H9 (cell line): Measurements from ENCODE around the gene ACKR3. TPM values are rescaled to one million over a fixed set of nuclear protein-coding genes. Genes with fewer than 3 reads are reported as not detected.

Experiments used
- DNase-seq: peaks from one replicate; pipeline ENCODE4 v3.0.0-alpha.2; 2017
- H2AFZ ChIP-seq: one replicate; pipeline ENCODE4 v1.6.1; 2013; ENCODE audit warnings: mild to moderate bottlenecking, low read length, control low read depth, moderate library complexity
- H2AK5ac ChIP-seq: 2 replicates; pipeline ENCODE4 v1.6.1; 2013; ENCODE audit warnings: low read length, control low read depth, mixed read lengths; ENCODE audit not compliant: insufficient read length
- H2BK120ac ChIP-seq: one replicate; pipeline ENCODE4 v1.6.1; 2013; ENCODE audit warnings: low read depth, mild to moderate bottlenecking, low read length, control low read depth, inconsistent platforms; ENCODE audit not compliant: poor library complexity, severe bottlenecking
- H2BK12ac ChIP-seq: 2 replicates; pipeline ENCODE4 v1.6.1; 2013; ENCODE audit warnings: low read length, control low read depth, mixed read lengths, low read depth; ENCODE audit not compliant: insufficient read length
- H2BK15ac ChIP-seq: 2 replicates; pipeline ENCODE4 v1.6.1; 2013; ENCODE audit warnings: low read depth, low read length, control low read depth
- H2BK20ac ChIP-seq: one replicate; pipeline ENCODE4 v1.6.1; 2013; ENCODE audit warnings: low read depth, mild to moderate bottlenecking, low read length, control low read depth, inconsistent platforms; ENCODE audit not compliant: poor library complexity, severe bottlenecking
- H2BK5ac ChIP-seq: 2 replicates; pipeline ENCODE4 v1.6.1; 2013; ENCODE audit warnings: low read length, control low read depth, mixed read lengths; ENCODE audit not compliant: insufficient read length
- H3K14ac ChIP-seq: 2 replicates; pipeline ENCODE4 v1.6.1; 2013; ENCODE audit warnings: low read length, control low read depth; ENCODE audit not compliant: insufficient read depth
- H3K18ac ChIP-seq: 2 replicates; pipeline ENCODE4 v1.6.1; 2013; ENCODE audit warnings: low read depth, mild to moderate bottlenecking, mixed read lengths, low read length, control low read depth; ENCODE audit not compliant: insufficient read length
- H3K23ac ChIP-seq: 2 replicates; pipeline ENCODE4 v1.6.1; 2013; ENCODE audit warnings: low read length, control low read depth, mixed read lengths, low read depth; ENCODE audit not compliant: insufficient read length
- H3K23me2 ChIP-seq: 2 replicates; pipeline ENCODE4 v1.6.1; 2013; ENCODE audit warnings: low read depth, mild to moderate bottlenecking, mixed read lengths, low read length, control low read depth; ENCODE audit not compliant: insufficient read length, poor library complexity, severe bottlenecking
- H3K27ac ChIP-seq: 2 replicates; pipeline ENCODE4 v1.5.1; 2013; ENCODE audit warnings: low read length, control low read depth, mixed read lengths, low read depth; ENCODE audit not compliant: insufficient read length
- H3K27me3 ChIP-seq: 2 replicates; pipeline ENCODE4 v1.6.1; 2013; ENCODE audit warnings: low read length, control low read depth, inconsistent platforms; ENCODE audit not compliant: insufficient read depth
- H3K4ac ChIP-seq: 2 replicates; pipeline ENCODE4 v1.6.1; 2013; ENCODE audit warnings: low read depth, mild to moderate bottlenecking, control low read depth, inconsistent platforms, low read length, moderate library complexity
- H3K4me1 ChIP-seq: 2 replicates; pipeline ENCODE4 v1.6.1; 2013; ENCODE audit warnings: low read length, control low read depth, inconsistent platforms; ENCODE audit not compliant: insufficient read depth
- H3K4me2 ChIP-seq: 2 replicates; pipeline ENCODE4 v1.6.1; 2013; ENCODE audit warnings: low read length, control low read depth, mixed read lengths; ENCODE audit not compliant: insufficient read length, insufficient read depth
- H3K56ac ChIP-seq: 2 replicates; pipeline ENCODE4 v1.6.1; 2013; ENCODE audit warnings: low read depth, mild to moderate bottlenecking, mixed read lengths, low read length, control low read depth; ENCODE audit not compliant: insufficient read length
- H3K79me1 ChIP-seq: 2 replicates; pipeline ENCODE4 v1.6.1; 2013; ENCODE audit warnings: low read depth, mild to moderate bottlenecking, moderate library complexity, low read length, control low read depth, inconsistent platforms; ENCODE audit not compliant: insufficient read depth, poor library complexity, severe bottlenecking
- H3K79me2 ChIP-seq: 2 replicates; pipeline ENCODE4 v1.6.1; 2013; ENCODE audit warnings: low read length, control low read depth, inconsistent platforms; ENCODE audit not compliant: insufficient read depth
- H3K9ac ChIP-seq: 2 replicates; pipeline ENCODE4 v1.6.1; 2013; ENCODE audit warnings: low read length, control low read depth, mixed read lengths; ENCODE audit not compliant: insufficient read length; ENCODE audit errors: extremely low read depth
- H3K9me3 ChIP-seq: one replicate; pipeline ENCODE4 v1.6.1; 2013; ENCODE audit warnings: low read depth, low read length, inconsistent platforms; ENCODE audit not compliant: control insufficient read depth
- H3T11ph ChIP-seq: one replicate; pipeline ENCODE4 v1.6.1; 2013; ENCODE audit warnings: mild to moderate bottlenecking, low read length, control low read depth, inconsistent platforms
- H4K20me1 ChIP-seq: one replicate; pipeline ENCODE4 v1.6.1; 2013; ENCODE audit not compliant: control insufficient read depth, insufficient read length, insufficient read depth
- H4K5ac ChIP-seq: 2 replicates; pipeline ENCODE4 v1.6.1; 2013; ENCODE audit warnings: low read depth, mild to moderate bottlenecking, mixed read lengths, low read length, control low read depth; ENCODE audit not compliant: insufficient read length
- H4K8ac ChIP-seq: replicated peaks from 2 replicates; pipeline ENCODE4 v1.6.1; 2013; ENCODE audit warnings: low read length, control low read depth, mixed read lengths, low read depth; ENCODE audit not compliant: insufficient read length
- H4K91ac ChIP-seq: 2 replicates; pipeline ENCODE4 v1.6.1; 2013; ENCODE audit warnings: low read depth, mild to moderate bottlenecking, moderate library complexity, mixed read lengths, low read length, control low read depth; ENCODE audit not compliant: insufficient read length
- H3K27ac Mint-ChIP-seq, 3 experiments: 2 replicates in 2 of 3; 3 replicates in 1 of 3; pipeline ENCODE4 v1.8.0; 2020 to 2021; ENCODE audit warnings: mixed read lengths in 3 of 3, mild to moderate bottlenecking in 1 of 3, moderate library complexity in 1 of 3
- H3K27me3 Mint-ChIP-seq: 2 replicates; pipeline ENCODE4 v1.8.0; 2021; ENCODE audit warnings: low read depth, mild to moderate bottlenecking, moderate library complexity, mixed read lengths
- H3K36me3 Mint-ChIP-seq, 3 experiments: 2 replicates in 2 of 3; 3 replicates in 1 of 3; pipeline ENCODE4 v1.8.0; 2020 to 2021; ENCODE audit warnings: low read depth in 3 of 3, mixed read lengths in 3 of 3; ENCODE audit not compliant: insufficient read depth in 1 of 3
- H3K4me1 Mint-ChIP-seq, 2 experiments: 2 replicates each; pipeline ENCODE4 v1.8.0; 2020; ENCODE audit warnings: mixed read lengths in 2 of 2
- H3K4me3 Mint-ChIP-seq, 2 experiments: 2 replicates in 1 of 2; 3 replicates in 1 of 2; pipeline ENCODE4 v1.8.0; 2020 to 2021; ENCODE audit warnings: mild to moderate bottlenecking in 2 of 2, mixed read lengths in 2 of 2, moderate library complexity in 1 of 2
- H3K9me3 Mint-ChIP-seq, 2 experiments: 2 replicates in 1 of 2; 3 replicates in 1 of 2; pipeline ENCODE4 v1.8.0; 2020; ENCODE audit warnings: mild to moderate bottlenecking in 2 of 2, mixed read lengths in 2 of 2, moderate library complexity in 1 of 2
- WGBS: extraction: QIAGEN DNeasy Blood & Tissue Kit; methylation state at CpG from one replicate; pipeline ENCODE4 v1.1.7; 2013; ENCODE audit warnings: missing lambda C conversion rate, low lambda C conversion rate, mixed read lengths; ENCODE audit not compliant: insufficient read length; ENCODE audit errors: extremely low coverage; 5-methylcytosine and 5-hydroxymethylcytosine counted together
- total RNA-seq: library from RNA; stranded (reverse); gene quantifications from 2 replicates; pipeline ENCODE4 v1.2.1, GENCODE V29; 2021
- TF ChIP-seq, protein P1 (sequence below): fragments of 200-600 bp; sonication (generic); conservative IDR thresholded peaks from 3 replicates; pipeline ENCODE4 v1.8.0; 2021; ENCODE audit warnings: antibody characterized with exemption, mild to moderate bottlenecking

The ACKR3 gene
- total RNA-seq, 1 experiment from 2014 or later, result 0.44 TPM

GRCh38 chr2:236558993-236559978 lies 10.3 kb upstream of the ACKR3 start:
- Histone ChIP-seq H3K9ac (no peak overlapping the region), H3K79me1 (no peaks in the 10 kb centered on the region), H4K5ac (no peak overlapping the region), H3T11ph (no peak overlapping the region), H2BK20ac (no peak overlapping the region), H3K4me1 (no peaks in the 10 kb centered on the region), H3K4me2 (no peak overlapping the region), H4K20me1 (no peaks in the 10 kb centered on the region), H3K18ac (no peak overlapping the region), H3K27ac (no peak overlapping the region), H3K79me2 (no peaks in the 10 kb centered on the region), H4K91ac (no peak overlapping the region), H2BK120ac (no peak overlapping the region), H3K14ac (no peak overlapping the region), H3K56ac (no peak overlapping the region), H2BK12ac (no peak overlapping the region), H4K8ac (no peak overlapping the region), H2AK5ac (no peak overlapping the region), H3K23me2 (no peaks in the 10 kb centered on the region), H2BK5ac (no peak overlapping the region), H2BK15ac (no peak overlapping the region), H3K23ac (no peak overlapping the region), H3K4ac (no peak overlapping the region), H2AFZ (no peak overlapping the region), H3K9me3 (no peaks in the 10 kb centered on the region), H3K27me3 (no peaks in the 10 kb centered on the region)
- Mint-ChIP-seq H3K36me3 (peaks cover 0 to 9% (median 1%) of the 10 kb centered on the region in 3 experiments; a peak in 5 of 7 replicates), H3K27me3 (peaks cover 8% of the 10 kb centered on the region), H3K9me3 (peaks cover 7 to 9% of the 10 kb centered on the region in 2 experiments), H3K4me3 (no peak overlapping the region), H3K4me1 (peaks cover 4 to 9% of the 10 kb centered on the region in 2 experiments; a peak in 3 of 4 replicates), H3K27ac (no peak overlapping the region)
- no CpG with 5 or more reads among the region's 6 CpGs for WGBS
- TF ChIP-seq, protein P1, sequence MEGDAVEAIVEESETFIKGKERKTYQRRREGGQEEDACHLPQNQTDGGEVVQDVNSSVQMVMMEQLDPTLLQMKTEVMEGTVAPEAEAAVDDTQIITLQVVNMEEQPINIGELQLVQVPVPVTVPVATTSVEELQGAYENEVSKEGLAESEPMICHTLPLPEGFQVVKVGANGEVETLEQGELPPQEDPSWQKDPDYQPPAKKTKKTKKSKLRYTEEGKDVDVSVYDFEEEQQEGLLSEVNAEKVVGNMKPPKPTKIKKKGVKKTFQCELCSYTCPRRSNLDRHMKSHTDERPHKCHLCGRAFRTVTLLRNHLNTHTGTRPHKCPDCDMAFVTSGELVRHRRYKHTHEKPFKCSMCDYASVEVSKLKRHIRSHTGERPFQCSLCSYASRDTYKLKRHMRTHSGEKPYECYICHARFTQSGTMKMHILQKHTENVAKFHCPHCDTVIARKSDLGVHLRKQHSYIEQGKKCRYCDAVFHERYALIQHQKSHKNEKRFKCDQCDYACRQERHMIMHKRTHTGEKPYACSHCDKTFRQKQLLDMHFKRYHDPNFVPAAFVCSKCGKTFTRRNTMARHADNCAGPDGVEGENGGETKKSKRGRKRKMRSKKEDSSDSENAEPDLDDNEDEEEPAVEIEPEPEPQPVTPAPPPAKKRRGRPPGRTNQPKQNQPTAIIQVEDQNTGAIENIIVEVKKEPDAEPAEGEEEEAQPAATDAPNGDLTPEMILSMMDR, result no peak
- no peak for DNase-seq
